NCI-H146 (cell line): ENCODE data around the gene REEP6.
"Not testable (repeated sequence)": the region's sequence is repeated elsewhere in the genome, so short reads cannot be mapped to it uniquely, and the experiment has no call there.

Experiments used
- DNase-seq: peaks from one replicate; lab custom pipeline; 2025; lab: John Stamatoyannopoulos, UW

REEP6 gene

GRCh38 chr19:1507763-1508506 is 17.0 kb downstream of the REEP6 start:
- peak; percentile 93 for DNase-seq

GRCh38 chr19:1508507-1508856 is 17.5 kb downstream of the REEP6 start:
- DNase-seq: no peak

- no peak for DNase-seq
Observed at GRCh38 chr19:1509602-1510441, 18.8 kb downstream of the REEP6 start.

GRCh38 chr19:1510442-1510806 is 19.4 kb downstream of the REEP6 start:
- DNase-seq: no peak

- no peak for DNase-seq
Observed at GRCh38 chr19:1510807-1511206, 19.8 kb downstream of the REEP6 start.

- no peak for DNase-seq
Observed at GRCh38 chr19:1511318-1512317, 20.6 kb downstream of the REEP6 start.

GRCh38 chr19:1512671-1513498 is 21.9 kb downstream of the REEP6 start, which contains the start of gene ADAMTSL5:
ADAMTSL5 (minus strand) TSS chr19:1513019; CDS start chr19:1510943, 2,076 bp downstream.
- DNase-seq: no peak

GRCh38 chr19:1513499-1514294 is 22.7 kb downstream of the REEP6 start:
- no peak for DNase-seq

- DNase-seq: no peak
Observed at GRCh38 chr19:1514295-1514661, 23.3 kb downstream of the REEP6 start.

GRCh38 chr19:1514986-1515721 is 24.2 kb downstream of the REEP6 start:
- DNase-seq: no peak

- DNase-seq: peak; percentile 24
Observed at GRCh38 chr19:1516395-1516753, 25.4 kb downstream of the REEP6 start.

GRCh38 chr19:1518471-1518870 is 27.5 kb downstream of the REEP6 start:
- no peak for DNase-seq

- DNase-seq: not testable (repeated sequence)
Observed at GRCh38 chr19:1519802-1520201, 28.8 kb downstream of the REEP6 start.

GRCh38 chr19:1520203-1520780 is 29.3 kb downstream of the REEP6 start:
- DNase-seq: no peak

- DNase-seq: no peak
Observed at GRCh38 chr19:1521636-1522035, 30.7 kb downstream of the REEP6 start.

GRCh38 chr19:1522061-1522460 is 31.1 kb downstream of the REEP6 start:
- DNase-seq: no peak

GRCh38 chr19:1522838-1523237 is 31.9 kb downstream of the REEP6 start:
- DNase-seq: no peak

GRCh38 chr19:1523412-1524286 is 32.7 kb downstream of the REEP6 start, which contains the start of gene PLK5:
PLK5 (plus strand) TSS chr19:1524077; CDS start chr19:1526997, 2,920 bp downstream.
- no peak for DNase-seq
